Panc1 (cell line): ENCODE measurements around the gene EML5. TPM values are rescaled to one million over a fixed set of nuclear protein-coding genes. Genes with fewer than 3 reads are reported as not detected.

Source experiments
- ATAC-seq: fragments of 200-7000 bp; cut with Tn5 transposase; 2 replicates; pipeline ENCODE4 v1.9.1; 2020; ENCODE audit warnings: mild to moderate bottlenecking, moderate library complexity
- BruUV-seq: library from RNA; stranded (reverse); fragments of 400-500 nt; replicated peaks from 2 replicates; lab custom pipeline; 2021; lab: Mats Ljungman, UMichigan
- CTCF ChIA-PET: fragments of 300-600 bp; sonication (Branson Sonifier 250); formaldehyde crosslinking; loops from one replicate; lab custom pipeline; 2022; ENCODE audit warnings: antibody characterized with exemption; lab: Charles Lee
- POLR2A ChIA-PET: fragments of 300-600 bp; sonication (Branson Sonifier 250); formaldehyde crosslinking; loops from one replicate; lab custom pipeline; 2022; ENCODE audit warnings: antibody characterized with exemption; lab: Charles Lee
- DNase-seq: peaks from one replicate; pipeline ENCODE4 v3.0.0-alpha.2; 2010; ENCODE audit warnings: low read depth, low spot score
- H3K27ac ChIP-seq: 2 replicates; pipeline ENCODE4 v1.5.1; 2011; ENCODE audit warnings: mild to moderate bottlenecking, low read length, inconsistent platforms
- H3K27me3 ChIP-seq: fragments of 200-500 bp; sonication (Bioruptor generic); 2 replicates; pipeline ENCODE4 v1.6.0; 2014; ENCODE audit warnings: low read length, inconsistent platforms; ENCODE audit not compliant: control insufficient read depth, insufficient read depth
- H3K36me3 ChIP-seq: fragments of 200-500 bp; sonication (Bioruptor generic); 2 replicates; pipeline ENCODE4 v1.5.1; 2014; ENCODE audit warnings: inconsistent platforms, mild to moderate bottlenecking, low read length, moderate library complexity; ENCODE audit not compliant: control insufficient read depth, insufficient read depth
- H3K4me1 ChIP-seq: 2 replicates; pipeline ENCODE4 v1.5.1; 2011; ENCODE audit warnings: inconsistent platforms, mild to moderate bottlenecking, low read length, moderate library complexity; ENCODE audit not compliant: control insufficient read depth, insufficient read depth
- H3K4me3 ChIP-seq, 2 experiments: 2 replicates each; pipeline ENCODE4 v1.5.1; 2011 to 2012; ENCODE audit warnings: low read depth in 2 of 2, low read length in 2 of 2, mild to moderate bottlenecking in 2 of 2, inconsistent platforms in 1 of 2, moderate library complexity in 1 of 2
- H3K9me3 ChIP-seq: fragments of 200-500 bp; sonication (Bioruptor generic); 2 replicates; pipeline ENCODE4 v1.5.1; 2014; ENCODE audit warnings: low read depth, mild to moderate bottlenecking, inconsistent platforms, low read length, moderate library complexity; ENCODE audit not compliant: control insufficient read depth, insufficient read depth
- POLR2AphosphoS5 ChIP-seq: IDR thresholded peaks from 2 replicates; pipeline ENCODE4 v1.6.1; 2012; ENCODE audit warnings: mild to moderate bottlenecking, low read depth, low read length, moderate library complexity
- SIN3A ChIP-seq: IDR thresholded peaks from 2 replicates; pipeline ENCODE4 v1.6.1; 2012; ENCODE audit warnings: low read depth, mild to moderate bottlenecking, low read length, moderate library complexity, borderline replicate concordance; ENCODE audit not compliant: insufficient read depth
- TCF7L2 ChIP-seq: IDR thresholded peaks from 2 replicates; pipeline ENCODE4 v1.6.1; 2011; ENCODE audit warnings: mild to moderate bottlenecking, low read depth, low read length, inconsistent platforms
- in situ Hi-C: cut with HindIII; loops from 2 replicates; pipeline ENCODE4 v1.10.0; 2016; ENCODE audit warnings: low sequenced_read_pairs, low pct_unique_long_range_greater_than_20kb
- intact Hi-C: fragments of 100-400 bp; cut with micrococcal nuclease; formaldehyde crosslinking; loops from one replicate; pipeline ENCODE4 v1.10.0; 2022; ENCODE audit not compliant: unreplicated experiment
- total RNA-seq: library from RNA; stranded (reverse); gene quantifications from one replicate; pipeline ENCODE4 v1.2.1, GENCODE V29; 2021; ENCODE audit not compliant: unreplicated experiment
- TF ChIP-seq, protein P1 (sequence below): fragments of 450-650 bp; IDR thresholded peaks from 2 replicates; pipeline ENCODE4 v1.5.1; 2017; ENCODE audit warnings: mild to moderate bottlenecking
- TF ChIP-seq, protein P2 (sequence below), 2 experiments: IDR thresholded peaks; 2 replicates each; pipeline ENCODE4 v1.6.1; 2011 to 2012; ENCODE audit warnings: low read depth in 2 of 2, control low read depth in 1 of 2, low read length in 1 of 2, mild to moderate bottlenecking in 1 of 2, moderate library complexity in 1 of 2; ENCODE audit not compliant: insufficient read depth in 1 of 2

EML5 gene
- total RNA-seq, 1 experiment from 2014 or later, result 0.10 TPM

DNA sequence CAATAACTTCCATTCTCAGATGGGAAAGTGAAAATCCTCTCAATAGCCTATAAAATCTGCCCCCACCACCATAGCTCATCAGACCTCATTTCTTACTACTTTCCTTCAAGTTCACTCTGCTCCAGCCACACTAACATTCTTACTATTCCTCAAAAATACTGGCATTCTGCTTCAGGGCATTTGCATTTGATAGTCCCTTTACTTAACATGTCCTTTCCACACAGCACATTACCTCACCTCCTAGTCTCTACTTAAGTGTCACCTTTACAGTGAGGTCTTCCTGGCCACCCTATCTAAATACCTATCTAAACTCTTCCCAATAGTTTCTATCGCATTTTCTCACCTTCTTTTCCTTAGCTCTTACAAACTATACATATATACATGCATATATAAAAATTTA, 6.8 kb downstream of the EML5 start:
- no peaks in the 10 kb centered on the region for H3K4me1 ChIP-seq
- BruUV-seq, result no TSS peak
- CTCF ChIA-PET, result no interaction called here
- POLR2A ChIA-PET, result no interaction called here
- DNase-seq, result no peak
- no peaks in the 10 kb centered on the region for H3K36me3 ChIP-seq
- H3K4me3 ChIP-seq, result no peak overlapping the region
- ATAC-seq, result no peak
- in situ Hi-C loops (no loop called here), intact Hi-C loops (no loop called here)
- no peaks in the 10 kb centered on the region for H3K9me3 ChIP-seq
- H3K27me3 ChIP-seq, result peaks cover 6% of the 10 kb centered on the region
- TF ChIP-seq TCF7L2 (no peak), SIN3A (no peak)
- TF ChIP-seq, protein P1, sequence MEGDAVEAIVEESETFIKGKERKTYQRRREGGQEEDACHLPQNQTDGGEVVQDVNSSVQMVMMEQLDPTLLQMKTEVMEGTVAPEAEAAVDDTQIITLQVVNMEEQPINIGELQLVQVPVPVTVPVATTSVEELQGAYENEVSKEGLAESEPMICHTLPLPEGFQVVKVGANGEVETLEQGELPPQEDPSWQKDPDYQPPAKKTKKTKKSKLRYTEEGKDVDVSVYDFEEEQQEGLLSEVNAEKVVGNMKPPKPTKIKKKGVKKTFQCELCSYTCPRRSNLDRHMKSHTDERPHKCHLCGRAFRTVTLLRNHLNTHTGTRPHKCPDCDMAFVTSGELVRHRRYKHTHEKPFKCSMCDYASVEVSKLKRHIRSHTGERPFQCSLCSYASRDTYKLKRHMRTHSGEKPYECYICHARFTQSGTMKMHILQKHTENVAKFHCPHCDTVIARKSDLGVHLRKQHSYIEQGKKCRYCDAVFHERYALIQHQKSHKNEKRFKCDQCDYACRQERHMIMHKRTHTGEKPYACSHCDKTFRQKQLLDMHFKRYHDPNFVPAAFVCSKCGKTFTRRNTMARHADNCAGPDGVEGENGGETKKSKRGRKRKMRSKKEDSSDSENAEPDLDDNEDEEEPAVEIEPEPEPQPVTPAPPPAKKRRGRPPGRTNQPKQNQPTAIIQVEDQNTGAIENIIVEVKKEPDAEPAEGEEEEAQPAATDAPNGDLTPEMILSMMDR, result no peak
- TF ChIP-seq, protein P2, sequence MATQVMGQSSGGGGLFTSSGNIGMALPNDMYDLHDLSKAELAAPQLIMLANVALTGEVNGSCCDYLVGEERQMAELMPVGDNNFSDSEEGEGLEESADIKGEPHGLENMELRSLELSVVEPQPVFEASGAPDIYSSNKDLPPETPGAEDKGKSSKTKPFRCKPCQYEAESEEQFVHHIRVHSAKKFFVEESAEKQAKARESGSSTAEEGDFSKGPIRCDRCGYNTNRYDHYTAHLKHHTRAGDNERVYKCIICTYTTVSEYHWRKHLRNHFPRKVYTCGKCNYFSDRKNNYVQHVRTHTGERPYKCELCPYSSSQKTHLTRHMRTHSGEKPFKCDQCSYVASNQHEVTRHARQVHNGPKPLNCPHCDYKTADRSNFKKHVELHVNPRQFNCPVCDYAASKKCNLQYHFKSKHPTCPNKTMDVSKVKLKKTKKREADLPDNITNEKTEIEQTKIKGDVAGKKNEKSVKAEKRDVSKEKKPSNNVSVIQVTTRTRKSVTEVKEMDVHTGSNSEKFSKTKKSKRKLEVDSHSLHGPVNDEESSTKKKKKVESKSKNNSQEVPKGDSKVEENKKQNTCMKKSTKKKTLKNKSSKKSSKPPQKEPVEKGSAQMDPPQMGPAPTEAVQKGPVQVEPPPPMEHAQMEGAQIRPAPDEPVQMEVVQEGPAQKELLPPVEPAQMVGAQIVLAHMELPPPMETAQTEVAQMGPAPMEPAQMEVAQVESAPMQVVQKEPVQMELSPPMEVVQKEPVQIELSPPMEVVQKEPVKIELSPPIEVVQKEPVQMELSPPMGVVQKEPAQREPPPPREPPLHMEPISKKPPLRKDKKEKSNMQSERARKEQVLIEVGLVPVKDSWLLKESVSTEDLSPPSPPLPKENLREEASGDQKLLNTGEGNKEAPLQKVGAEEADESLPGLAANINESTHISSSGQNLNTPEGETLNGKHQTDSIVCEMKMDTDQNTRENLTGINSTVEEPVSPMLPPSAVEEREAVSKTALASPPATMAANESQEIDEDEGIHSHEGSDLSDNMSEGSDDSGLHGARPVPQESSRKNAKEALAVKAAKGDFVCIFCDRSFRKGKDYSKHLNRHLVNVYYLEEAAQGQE (IDR thresholded peaks at IDR 0.05; ENCODE audit: insufficient read depth in 1 of 2, low read depth in 2 of 2, low read length in 1 of 2), result no peak
- no peak overlapping the region for H3K27ac ChIP-seq

DNA sequence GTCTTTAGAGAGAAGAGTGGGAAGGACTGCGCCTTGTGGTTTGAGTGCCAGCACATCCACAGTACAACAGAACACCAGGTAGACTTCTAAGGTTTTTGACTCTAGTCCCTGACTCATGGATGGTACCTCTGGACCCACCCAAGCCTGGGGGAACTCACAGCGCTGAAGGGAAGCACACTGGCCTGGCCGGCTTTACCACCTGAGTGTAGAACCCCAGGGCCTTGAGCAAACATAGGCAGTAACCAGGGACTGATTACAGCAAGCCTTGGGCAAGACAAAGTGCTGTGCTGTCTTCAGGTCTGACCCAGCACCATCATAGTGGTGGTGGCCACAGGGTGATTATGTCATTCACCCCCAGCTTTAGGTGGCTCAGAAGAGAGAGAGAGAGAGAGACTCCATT, 17.2 kb downstream of the EML5 start:
- H3K9me3 ChIP-seq, result no peaks in the 10 kb centered on the region
- CTCF ChIA-PET, result no interaction called here
- no peaks in the 10 kb centered on the region for H3K36me3 ChIP-seq
- H3K27ac ChIP-seq, result no peak overlapping the region
- ATAC-seq (no peak), DNase-seq (no peak)
- no peaks in the 10 kb centered on the region for H3K4me1 ChIP-seq
- BruUV-seq, result no TSS peak
- POLR2A ChIA-PET, result no interaction called here
- no peak overlapping the region for H3K4me3 ChIP-seq
- intact Hi-C loops (no loop called here), in situ Hi-C loops (no loop called here)
- no peak for TF ChIP-seq SIN3A
- no peak for TF ChIP-seq TCF7L2
- TF ChIP-seq, protein P2 (IDR thresholded peaks at IDR 0.05; ENCODE audit: insufficient read depth in 1 of 2, low read depth in 2 of 2, low read length in 1 of 2), result no peak
- no peak for TF ChIP-seq POLR2AphosphoS5
- no peaks in the 10 kb centered on the region; the same call in 1 of the 2 replicates for H3K27me3 ChIP-seq
